Psoas muscle (tissue), 8 donors: ENCODE results near the gene OS9. TPM values are rescaled to one million over a fixed set of nuclear protein-coding genes. Genes with fewer than 3 reads are reported as not detected.

Source experiments
- ATAC-seq, 4 donors: fragments of 200-7000 bp; cut with Tn5 transposase; one replicate each; pipeline ENCODE4 v1.9.1; 2020; ENCODE audit warnings: moderate library complexity in 3 of 4, mild to moderate bottlenecking in 2 of 4
- DNase-seq, 2 donors: peaks; one replicate each; pipeline ENCODE4 v3.0.0-alpha.2; 2020
- H3K27ac ChIP-seq: fragments of 200-600 bp; one replicate; pipeline ENCODE4 v1.8.0; 2022
- H3K27me3 ChIP-seq, 3 donors: fragments of 200-600 bp in 1 of 3; one replicate each; pipeline versions ENCODE4 v1.6.1 to v1.8.0; 2013 to 2022; ENCODE audit warnings: low read length in 2 of 3, mild to moderate bottlenecking in 2 of 3, moderate library complexity in 1 of 3; ENCODE audit not compliant: insufficient read depth in 3 of 3
- H3K36me3 ChIP-seq, 2 donors: fragments of 200-600 bp in 1 of 2; one replicate each; pipeline versions ENCODE4 v1.6.1 to v1.8.0; 2013 to 2022; ENCODE audit warnings: low read depth in 1 of 2, mild to moderate bottlenecking in 1 of 2, moderate library complexity in 1 of 2; ENCODE audit not compliant: insufficient read depth in 1 of 2
- H3K4me1 ChIP-seq: fragments of 200-600 bp; one replicate; pipeline ENCODE4 v1.8.0; 2022
- H3K4me3 ChIP-seq: fragments of 200-600 bp; one replicate; pipeline ENCODE4 v1.8.0; 2022; ENCODE audit warnings: mild to moderate bottlenecking
- H3K9me3 ChIP-seq: fragments of 200-600 bp; one replicate; pipeline ENCODE4 v1.8.0; 2022
- CTCF ChIP-seq: fragments of 200-600 bp; IDR thresholded peaks from one replicate; pipeline ENCODE4 v1.8.0; 2022; ENCODE audit warnings: antibody characterized with exemption
- WGBS, 3 donors: extraction: QIAGEN DNeasy Blood & Tissue Kit; methylation state at CpG; one replicate each; pipeline versions ENCODE4 v1.1.6 to v1.1.7; 2013; 5-methylcytosine and 5-hydroxymethylcytosine counted together
- intact Hi-C, 2 donors: fragments of 100-400 bp; cut with DNase I; formaldehyde crosslinking; loops; one replicate each; pipeline versions ENCODE4 v1.11.0 to v1.14.2; 2022
- polyA plus RNA-seq, 3 donors: library from polyadenylated mRNA; stranded (reverse); fragments of 200-250 nt; gene quantifications; one replicate each; pipeline ENCODE4 v1.2.3, GENCODE V29; 2013
- total RNA-seq, 4 donors: library from RNA; stranded (reverse); fragmentation: NEBNext Ultra II Directional in 2 of 4; extraction: Animal tissue kit (Norgen Biotek cat#: 25700) in 2 of 4; gene quantifications; one replicate each; pipeline versions ENCODE4 v1.2.1 to v1.2.4, GENCODE V29; 2021 to 2023
- donor health status: healthy with polysubstance abuse.
- donor health status: DM: no; HTN: no; CAD: no; lungs with moderate emphysema.
- donor health status: Bipolar disorder and iron deficiency.
- donor health status: healthy.
- donor health status: DM: yes; HTN: yes; CAD: no.
- donor health status: DM: no; HTN: no; CAD: no.
- donor health status: DM: no; HTN: no; CAD: no.
- donor health status: DM: yes; HTN: yes; CAD: no.

Gene OS9
- total and polyA plus RNA-seq, 7 donors = 53.0 to 76.4 (median 63.8) TPM

- Histone ChIP-seq H3K36me3 (peaks cover 17 to 39% of the 10 kb centered on the region in 2 donors), H3K27me3 (peaks cover 0 to 4% (median 0%) of the 10 kb centered on the region in 3 donors), H3K4me1 (peaks cover 26% of the 10 kb centered on the region), H3K4me3 (peak within 1 kb of the TSS; percentile 93), H3K27ac (peak within 1 kb of the TSS; percentile 96), H3K9me3 (no peaks in the 10 kb centered on the region)
- no peak for TF ChIP-seq CTCF
- intact Hi-C loops = no loop called here
- peak; percentile 91 to 95 (median 93) for ATAC-seq
- DNase-seq = peak; percentile 99 to 100
- WGBS, 3 donors = 0% methylated on average over 48 to 58 of the region's 58 CpGs
These were observed 58.1 kb downstream of the OS9 start, which contains the start of gene CDK4 for GRCh38 chr12:57751788-57752667. Gene CDK4 (minus strand): TSS chr12:57752310. CDS start chr12:57751717, 593 bp downstream.

DNA sequence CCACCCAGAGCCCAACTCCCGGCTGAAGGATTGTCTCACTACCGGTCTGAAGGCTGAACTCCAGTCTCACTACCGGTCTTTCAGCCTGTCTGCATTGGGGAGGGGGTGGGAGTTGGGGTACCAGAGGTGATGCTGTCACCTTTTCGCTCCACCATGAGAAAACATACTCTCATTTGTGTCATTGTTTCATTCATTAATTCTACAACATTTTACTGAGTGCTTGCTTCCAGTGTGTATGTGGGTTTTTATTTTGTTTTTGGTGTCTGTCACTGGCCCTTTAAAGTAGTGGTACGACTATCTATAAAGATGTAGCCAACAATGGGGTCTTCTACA, 58.7 kb downstream of the OS9 start:
- intact Hi-C loops = no loop called here
- 2 to 4% (median 2%) methylated on average over 5 of the region's 5 CpGs for WGBS, 3 donors
- ATAC-seq (no peak), DNase-seq (no peak)
- peaks cover 13 to 38% of the 10 kb centered on the region in 2 donors for H3K36me3 ChIP-seq
- H3K4me1 ChIP-seq = peaks cover 26% of the 10 kb centered on the region
- peak overlapping the region; percentile 93 for H3K4me3 ChIP-seq
- H3K27ac ChIP-seq = no peak overlapping the region
- TF ChIP-seq CTCF = no peak
- H3K27me3 ChIP-seq = peaks cover 0 to 4% (median 0%) of the 10 kb centered on the region in 3 donors
- H3K9me3 ChIP-seq = no peaks in the 10 kb centered on the region

GRCh38 chr12:57753756-57754337, 59.9 kb downstream of the OS9 start:
- peaks cover 9 to 38% of the 10 kb centered on the region in 2 donors for H3K36me3 ChIP-seq
- ATAC-seq (no peak), DNase-seq (no peak)
- peak overlapping the region; percentile 72 for H3K4me3 ChIP-seq
- no peaks in the 10 kb centered on the region for H3K9me3 ChIP-seq
- intact Hi-C loops = no loop called here
- H3K27me3 ChIP-seq = peaks cover 0 to 4% (median 0%) of the 10 kb centered on the region in 3 donors
- peaks cover 26% of the 10 kb centered on the region for H3K4me1 ChIP-seq
- WGBS, 3 donors = 14 to 32% (median 22%) methylated on average over 1 of the region's 1 CpG
- peak overlapping the region; percentile 9 for H3K27ac ChIP-seq
- no peak for TF ChIP-seq CTCF

DNA sequence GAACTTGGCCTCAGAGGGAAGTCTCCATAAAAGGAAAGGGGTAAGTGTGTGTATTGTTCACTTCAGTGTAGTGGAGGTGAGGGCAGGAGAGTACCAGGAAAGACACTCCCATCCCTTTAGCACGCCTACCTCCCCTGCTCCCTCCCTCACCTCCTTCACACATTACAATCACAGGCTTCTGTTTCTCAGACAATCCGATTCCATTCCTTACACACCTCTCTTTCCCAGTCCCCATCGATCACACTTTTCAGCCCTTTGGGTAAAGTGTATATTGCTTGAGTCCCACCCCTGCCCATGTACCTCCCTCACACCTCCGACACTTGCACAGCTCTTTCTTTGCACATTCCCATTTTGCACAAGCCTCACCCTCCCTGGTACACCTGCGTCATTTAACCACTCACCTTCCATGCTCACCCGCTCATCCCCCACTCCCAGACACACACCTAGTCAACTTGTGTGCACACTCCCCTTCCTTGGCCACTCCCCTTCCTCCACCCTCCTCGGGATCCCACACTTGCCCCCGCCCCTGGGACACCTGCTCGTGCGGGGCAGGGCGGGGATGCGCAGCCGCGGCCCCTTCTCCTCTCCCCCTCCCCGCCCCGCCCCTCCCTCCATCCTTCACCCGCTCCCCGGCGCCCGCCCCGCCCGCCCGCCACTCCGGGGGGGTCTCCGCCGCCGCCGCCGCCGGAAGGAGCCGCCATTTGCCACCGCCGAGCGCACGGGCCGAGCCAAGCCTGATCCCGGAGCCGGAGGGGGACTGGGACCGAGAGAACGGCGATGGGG, 60.7 kb downstream of the OS9 start, which contains the start of gene MARCHF9:
Gene MARCHF9, plus strand, starts transcription at position 693 of the 783 bp plus-strand sequence. CDS start 426 bp downstream, outside the sequence.
- ATAC-seq (no peak), DNase-seq (peak in 1 of 2 donors; percentile 54)
- Histone ChIP-seq H3K4me1 (peaks cover 26% of the 10 kb centered on the region), H3K9me3 (no peaks in the 10 kb centered on the region), H3K27me3 (peaks cover 0 to 4% (median 0%) of the 10 kb centered on the region in 3 donors), H3K27ac (no peak within 1 kb of the TSS), H3K36me3 (peaks cover 5 to 34% of the 10 kb centered on the region in 2 donors), H3K4me3 (peak within 1 kb of the TSS; percentile 72)
- 1 to 3% (median 1%) methylated on average over 14 to 40 of the region's 41 CpGs for WGBS, 3 donors
- no peak for TF ChIP-seq CTCF
- intact Hi-C loops = no loop called here
